ENCODE results near the gene CACNA2D2.

The CACNA2D2 gene

DNA sequence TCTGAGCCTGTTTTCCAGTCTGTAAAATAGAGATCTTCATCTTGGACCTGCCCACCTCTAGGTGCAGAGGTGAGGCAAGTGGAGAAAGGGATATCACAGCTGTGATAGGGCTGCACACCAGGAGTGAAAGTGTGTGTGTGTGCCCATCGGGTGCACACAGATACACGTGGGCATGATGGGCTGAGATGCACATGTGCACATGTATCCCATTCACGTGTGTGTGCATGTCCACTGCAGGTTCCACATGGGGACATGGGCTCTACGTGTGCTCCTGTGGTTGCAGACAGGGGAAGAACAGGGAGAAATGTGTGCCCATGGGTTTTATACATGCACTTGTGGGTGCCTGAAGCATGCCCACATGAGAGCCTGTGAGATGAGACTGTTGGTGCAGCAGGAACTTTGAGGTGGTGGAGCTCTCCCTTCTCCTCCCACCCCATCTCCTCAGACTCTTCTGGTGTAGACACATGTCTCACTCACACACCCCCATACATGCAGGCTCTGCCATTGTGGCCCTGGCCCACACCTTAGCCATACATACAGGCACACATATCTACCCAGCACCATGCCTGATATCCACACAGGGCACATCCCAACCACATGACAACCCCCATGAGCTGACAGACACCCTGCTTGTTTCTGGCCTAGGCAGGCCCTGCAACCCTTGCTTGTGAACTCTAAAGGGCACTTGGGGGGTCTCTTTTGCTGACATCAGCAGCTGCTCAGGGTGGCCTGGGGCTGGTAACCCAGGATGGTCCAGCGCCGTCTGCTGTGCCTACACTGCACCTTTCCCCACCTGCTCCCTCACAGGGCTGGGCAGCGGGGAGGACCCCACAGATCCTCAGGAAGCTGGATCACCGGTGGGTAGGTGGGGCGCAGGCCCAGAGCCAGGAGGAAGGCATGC lies 86.4 kb downstream of the CACNA2D2 start:
- no peak for DNase-seq (ENCODE audit: low read depth in 1 of 2, low spot score in 1 of 2)
- TF ChIP-seq, protein P1, sequence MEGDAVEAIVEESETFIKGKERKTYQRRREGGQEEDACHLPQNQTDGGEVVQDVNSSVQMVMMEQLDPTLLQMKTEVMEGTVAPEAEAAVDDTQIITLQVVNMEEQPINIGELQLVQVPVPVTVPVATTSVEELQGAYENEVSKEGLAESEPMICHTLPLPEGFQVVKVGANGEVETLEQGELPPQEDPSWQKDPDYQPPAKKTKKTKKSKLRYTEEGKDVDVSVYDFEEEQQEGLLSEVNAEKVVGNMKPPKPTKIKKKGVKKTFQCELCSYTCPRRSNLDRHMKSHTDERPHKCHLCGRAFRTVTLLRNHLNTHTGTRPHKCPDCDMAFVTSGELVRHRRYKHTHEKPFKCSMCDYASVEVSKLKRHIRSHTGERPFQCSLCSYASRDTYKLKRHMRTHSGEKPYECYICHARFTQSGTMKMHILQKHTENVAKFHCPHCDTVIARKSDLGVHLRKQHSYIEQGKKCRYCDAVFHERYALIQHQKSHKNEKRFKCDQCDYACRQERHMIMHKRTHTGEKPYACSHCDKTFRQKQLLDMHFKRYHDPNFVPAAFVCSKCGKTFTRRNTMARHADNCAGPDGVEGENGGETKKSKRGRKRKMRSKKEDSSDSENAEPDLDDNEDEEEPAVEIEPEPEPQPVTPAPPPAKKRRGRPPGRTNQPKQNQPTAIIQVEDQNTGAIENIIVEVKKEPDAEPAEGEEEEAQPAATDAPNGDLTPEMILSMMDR (IDR thresholded peaks at IDR 0.05; ENCODE audit: insufficient read depth, low read length) = no peak
- TF ChIP-seq POLR2AphosphoS5 (IDR thresholded peaks at IDR 0.05; ENCODE audit: low read depth) = no peak
- TF ChIP-seq, protein P2, sequence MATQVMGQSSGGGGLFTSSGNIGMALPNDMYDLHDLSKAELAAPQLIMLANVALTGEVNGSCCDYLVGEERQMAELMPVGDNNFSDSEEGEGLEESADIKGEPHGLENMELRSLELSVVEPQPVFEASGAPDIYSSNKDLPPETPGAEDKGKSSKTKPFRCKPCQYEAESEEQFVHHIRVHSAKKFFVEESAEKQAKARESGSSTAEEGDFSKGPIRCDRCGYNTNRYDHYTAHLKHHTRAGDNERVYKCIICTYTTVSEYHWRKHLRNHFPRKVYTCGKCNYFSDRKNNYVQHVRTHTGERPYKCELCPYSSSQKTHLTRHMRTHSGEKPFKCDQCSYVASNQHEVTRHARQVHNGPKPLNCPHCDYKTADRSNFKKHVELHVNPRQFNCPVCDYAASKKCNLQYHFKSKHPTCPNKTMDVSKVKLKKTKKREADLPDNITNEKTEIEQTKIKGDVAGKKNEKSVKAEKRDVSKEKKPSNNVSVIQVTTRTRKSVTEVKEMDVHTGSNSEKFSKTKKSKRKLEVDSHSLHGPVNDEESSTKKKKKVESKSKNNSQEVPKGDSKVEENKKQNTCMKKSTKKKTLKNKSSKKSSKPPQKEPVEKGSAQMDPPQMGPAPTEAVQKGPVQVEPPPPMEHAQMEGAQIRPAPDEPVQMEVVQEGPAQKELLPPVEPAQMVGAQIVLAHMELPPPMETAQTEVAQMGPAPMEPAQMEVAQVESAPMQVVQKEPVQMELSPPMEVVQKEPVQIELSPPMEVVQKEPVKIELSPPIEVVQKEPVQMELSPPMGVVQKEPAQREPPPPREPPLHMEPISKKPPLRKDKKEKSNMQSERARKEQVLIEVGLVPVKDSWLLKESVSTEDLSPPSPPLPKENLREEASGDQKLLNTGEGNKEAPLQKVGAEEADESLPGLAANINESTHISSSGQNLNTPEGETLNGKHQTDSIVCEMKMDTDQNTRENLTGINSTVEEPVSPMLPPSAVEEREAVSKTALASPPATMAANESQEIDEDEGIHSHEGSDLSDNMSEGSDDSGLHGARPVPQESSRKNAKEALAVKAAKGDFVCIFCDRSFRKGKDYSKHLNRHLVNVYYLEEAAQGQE (IDR thresholded peaks at IDR 0.05; ENCODE audit: insufficient replicate concordance, low read depth) = no peak
- TF ChIP-seq SPI1 (IDR thresholded peaks at IDR 0.05; ENCODE audit: borderline replicate concordance, low read depth) = no peak
- no peak for TF ChIP-seq GABPA (IDR thresholded peaks at IDR 0.05; ENCODE audit: low read depth)
- Histone ChIP-seq H3K27me3 (ENCODE audit: insufficient read depth, poor library complexity, severe bottlenecking) (no peaks in the 10 kb centered on the region), H3K27ac (replicated peaks) (no peak overlapping the region), H3K4me3 (replicated peaks; ENCODE audit: insufficient read depth, low read length) (no peak overlapping the region)

DNA sequence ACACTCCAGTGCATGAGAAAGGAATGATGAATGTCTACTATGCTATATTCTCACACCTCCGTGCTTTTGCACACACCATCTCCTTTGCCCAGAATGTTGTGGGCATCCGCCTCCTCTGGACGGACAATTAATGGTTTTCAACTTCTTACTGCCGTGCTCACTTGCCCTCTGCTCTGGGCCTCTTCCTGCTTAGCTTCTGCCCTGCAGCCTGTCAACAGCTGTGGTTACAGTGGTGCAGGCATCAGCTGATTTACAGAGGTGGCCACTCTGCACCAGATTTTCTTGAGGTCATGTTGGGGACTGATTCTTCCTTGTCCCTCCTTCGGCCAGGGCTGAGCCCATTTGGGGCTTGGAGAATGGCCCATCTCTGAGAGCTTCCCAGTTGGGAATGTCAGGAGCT lies 87.6 kb downstream of the CACNA2D2 start:
- TF ChIP-seq, protein P2 (IDR thresholded peaks at IDR 0.05; ENCODE audit: insufficient replicate concordance, low read depth) = no peak
- no peak overlapping the region for H3K27ac ChIP-seq (replicated peaks)
- no peak overlapping the region for H3K4me3 ChIP-seq (replicated peaks; ENCODE audit: insufficient read depth, low read length)
- H3K27me3 ChIP-seq (ENCODE audit: insufficient read depth, poor library complexity, severe bottlenecking) = no peaks in the 10 kb centered on the region
- peak in 1 of 2 experiments; percentile 7 for DNase-seq (ENCODE audit: low read depth in 1 of 2, low spot score in 1 of 2)

DNA sequence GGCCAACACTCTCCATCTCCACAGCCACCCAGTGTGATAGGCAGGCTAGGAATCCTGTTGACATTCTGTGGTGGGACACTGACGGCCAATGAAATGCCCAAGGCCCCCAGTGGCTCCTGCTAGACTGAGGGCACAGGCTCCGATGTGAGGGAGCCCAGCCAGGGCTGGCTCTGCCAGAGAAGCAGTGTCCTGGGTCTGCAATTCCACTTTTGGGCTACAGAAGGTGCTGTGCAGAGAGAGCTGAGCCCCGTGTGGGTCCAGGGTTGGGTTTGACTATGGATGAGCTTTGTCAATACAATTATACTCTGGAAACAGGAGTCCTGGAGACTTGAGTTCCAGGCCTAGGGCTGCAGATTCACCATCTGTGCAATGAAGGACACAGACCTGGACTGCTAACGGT lies 88.4 kb downstream of the CACNA2D2 start:
- Histone ChIP-seq H3K4me3 (replicated peaks; ENCODE audit: insufficient read depth, low read length) (no peak overlapping the region), H3K27me3 (ENCODE audit: insufficient read depth, poor library complexity, severe bottlenecking) (no peaks in the 10 kb centered on the region), H3K27ac (replicated peaks) (no peak overlapping the region)
- no peak for TF ChIP-seq GABPA (IDR thresholded peaks at IDR 0.05; ENCODE audit: low read depth)
- TF ChIP-seq SPI1 (IDR thresholded peaks at IDR 0.05; ENCODE audit: borderline replicate concordance, low read depth) = no peak
- TF ChIP-seq POLR2AphosphoS5 (IDR thresholded peaks at IDR 0.05; ENCODE audit: low read depth) = no peak
- TF ChIP-seq, protein P1 (IDR thresholded peaks at IDR 0.05; ENCODE audit: insufficient read depth, low read length) = no peak
- TF ChIP-seq, protein P2 (IDR thresholded peaks at IDR 0.05; ENCODE audit: insufficient replicate concordance, low read depth) = no peak
- DNase-seq (ENCODE audit: low read depth in 1 of 2, low spot score in 1 of 2) = no peak
